ENCODE results near the gene KCNE5.

Gene KCNE5

DNA sequence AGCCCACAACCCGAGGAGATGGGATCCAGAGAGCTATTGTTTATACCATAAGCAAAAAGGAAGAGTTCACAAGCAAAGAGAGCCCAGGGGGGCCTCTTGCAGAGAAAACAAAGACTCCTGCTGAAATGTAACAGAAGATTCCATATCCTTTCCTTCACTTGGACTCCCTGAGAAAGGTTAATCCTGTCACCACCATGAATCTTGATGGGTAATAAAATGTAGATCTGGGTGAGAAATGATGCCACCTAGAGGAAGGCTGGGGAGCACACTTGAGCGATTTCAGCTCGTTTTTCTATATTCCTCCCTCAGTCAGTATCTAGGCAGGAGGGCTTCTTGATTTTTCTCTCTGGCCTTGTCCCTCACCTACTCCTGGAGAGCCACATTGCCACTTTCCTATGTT is 10.2 kb upstream of the KCNE5 start:
- TF ChIP-seq YY1 (IDR thresholded peaks at IDR 0.05; ENCODE audit: insufficient read depth, insufficient read length): no peak
- TF ChIP-seq ZNF274 (IDR thresholded peaks at IDR 0.05; ENCODE audit: low read depth, low read length): no peak
- no peak for TF ChIP-seq SUZ12 (IDR thresholded peaks at IDR 0.05; ENCODE audit: extremely low read depth, insufficient read depth, insufficient read length)

DNA sequence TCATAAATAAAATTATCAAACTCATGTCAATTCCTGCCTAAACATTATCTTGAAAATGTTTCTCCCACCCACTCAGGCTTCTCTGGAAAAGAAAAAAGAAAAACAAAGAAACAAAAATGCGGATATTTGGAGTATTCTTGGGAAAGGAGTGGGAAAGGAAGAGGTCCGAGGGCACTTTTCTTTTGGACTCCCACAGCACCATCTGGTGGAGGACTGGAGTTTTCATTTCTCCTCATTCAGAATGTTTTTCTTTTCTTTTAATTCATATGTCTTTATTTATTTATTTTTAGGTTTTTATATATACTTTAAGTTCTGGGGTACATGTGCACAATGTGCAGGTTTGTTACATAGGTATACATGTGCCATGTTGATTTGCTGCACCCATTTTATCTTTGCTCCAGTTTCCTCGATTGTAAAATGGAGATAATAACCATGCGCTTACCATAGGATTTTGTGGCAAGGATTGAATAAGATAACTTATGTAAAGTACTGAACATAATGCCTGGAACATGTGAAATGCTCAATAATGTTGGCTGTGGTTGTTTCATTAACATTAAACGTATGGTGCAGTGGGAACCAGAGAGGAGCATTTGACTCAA is 8.0 kb upstream of the KCNE5 start:
- Histone ChIP-seq H3K27me3 (ENCODE audit: insufficient read depth, insufficient read length) (no peaks in the 10 kb centered on the region), H3K9me3 (ENCODE audit: insufficient read depth, low read length) (no peaks in the 10 kb centered on the region), H3K36me3 (ENCODE audit: insufficient read depth, insufficient read length, low read length) (no peaks in the 10 kb centered on the region), H3K4me1 (ENCODE audit: insufficient read depth, insufficient read length) (no peaks in the 10 kb centered on the region), H3K4me3 (ENCODE audit: insufficient read length, low read depth) (no peak overlapping the region), H3K9ac (ENCODE audit: insufficient read length, low read depth) (no peak overlapping the region)
- peak; percentile 16 for DNase-seq (ENCODE audit: low read depth, low spot score)
- no peak for TF ChIP-seq SUZ12 (IDR thresholded peaks at IDR 0.05; ENCODE audit: extremely low read depth, insufficient read depth, insufficient read length)
- no peak for TF ChIP-seq YY1 (IDR thresholded peaks at IDR 0.05; ENCODE audit: insufficient read depth, insufficient read length)
- no peak for TF ChIP-seq ZNF274 (IDR thresholded peaks at IDR 0.05; ENCODE audit: low read depth, low read length)

More for the DNA sequence above, 10.2 kb upstream of the KCNE5 start:
- H3K4me3 ChIP-seq (ENCODE audit: insufficient read length, low read depth): no peak overlapping the region
- peak; percentile 9 for DNase-seq (ENCODE audit: low read depth, low spot score)
- no peaks in the 10 kb centered on the region for H3K36me3 ChIP-seq (ENCODE audit: insufficient read depth, insufficient read length, low read length)
- H3K9ac ChIP-seq (ENCODE audit: insufficient read length, low read depth): no peak overlapping the region
- no peaks in the 10 kb centered on the region for H3K4me1 ChIP-seq (ENCODE audit: insufficient read depth, insufficient read length)
- no peaks in the 10 kb centered on the region for H3K9me3 ChIP-seq (ENCODE audit: insufficient read depth, low read length)
- no peaks in the 10 kb centered on the region for H3K27me3 ChIP-seq (ENCODE audit: insufficient read depth, insufficient read length)

DNA sequence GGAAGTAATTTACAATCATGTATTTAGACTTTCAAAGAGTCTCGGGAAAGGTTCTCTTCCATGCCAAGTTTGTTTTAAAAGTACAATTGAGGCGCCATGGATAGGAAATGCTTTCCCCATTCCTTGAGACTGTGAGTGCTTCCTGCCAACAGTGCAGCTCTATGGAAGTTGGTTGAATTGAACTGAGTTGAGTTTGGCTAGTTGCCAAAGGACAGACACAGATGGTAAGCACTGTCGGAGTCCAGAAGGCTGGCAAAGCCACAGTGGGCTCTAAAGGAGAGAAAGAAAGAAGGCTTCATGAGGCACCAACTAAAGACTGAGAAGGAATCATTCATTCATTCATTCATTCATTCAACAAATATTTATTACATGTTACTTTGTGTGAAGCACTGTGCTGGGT is 4.3 kb upstream of the KCNE5 start:
- H3K4me1 ChIP-seq (ENCODE audit: insufficient read depth, insufficient read length): peaks cover 2% of the 10 kb centered on the region
- TF ChIP-seq YY1 (IDR thresholded peaks at IDR 0.05; ENCODE audit: insufficient read depth, insufficient read length) (no peak), ZNF274 (IDR thresholded peaks at IDR 0.05; ENCODE audit: low read depth, low read length) (no peak), SUZ12 (IDR thresholded peaks at IDR 0.05; ENCODE audit: extremely low read depth, insufficient read depth, insufficient read length) (no peak)
- DNase-seq (ENCODE audit: low read depth, low spot score): no peak
- H3K4me3 ChIP-seq (ENCODE audit: insufficient read length, low read depth): no peak overlapping the region
- H3K9me3 ChIP-seq (ENCODE audit: insufficient read depth, low read length): no peaks in the 10 kb centered on the region
- H3K9ac ChIP-seq (ENCODE audit: insufficient read length, low read depth): no peak overlapping the region
- no peaks in the 10 kb centered on the region for H3K36me3 ChIP-seq (ENCODE audit: insufficient read depth, insufficient read length, low read length)
- no peaks in the 10 kb centered on the region for H3K27me3 ChIP-seq (ENCODE audit: insufficient read depth, insufficient read length)

DNA sequence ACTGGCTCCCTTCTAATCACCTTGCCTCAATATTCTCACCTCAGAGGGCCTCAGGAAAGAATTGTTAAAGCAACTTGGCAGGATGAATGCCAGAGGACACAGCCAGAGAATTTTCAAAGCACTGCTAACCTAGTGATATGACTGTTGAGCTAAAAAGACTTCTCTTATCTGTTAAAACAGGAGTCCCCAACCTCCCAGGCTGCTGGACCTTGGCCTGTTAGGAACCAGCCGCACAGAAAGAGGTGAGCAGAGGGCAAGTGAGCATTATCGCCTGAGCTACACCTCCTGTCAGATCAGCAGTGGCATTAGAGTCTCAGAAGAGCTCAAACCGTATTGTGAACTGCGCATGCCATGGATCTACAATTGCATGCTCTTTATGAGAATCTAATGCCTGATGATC is 1.7 kb upstream of the KCNE5 start:
- Histone ChIP-seq H3K36me3 (ENCODE audit: insufficient read depth, insufficient read length, low read length) (no peaks in the 10 kb centered on the region), H3K4me3 (ENCODE audit: insufficient read length, low read depth) (no peak overlapping the region), H3K9me3 (ENCODE audit: insufficient read depth, low read length) (no peaks in the 10 kb centered on the region), H3K9ac (ENCODE audit: insufficient read length, low read depth) (no peak overlapping the region), H3K27me3 (ENCODE audit: insufficient read depth, insufficient read length) (no peaks in the 10 kb centered on the region), H3K4me1 (ENCODE audit: insufficient read depth, insufficient read length) (peaks cover 4% of the 10 kb centered on the region)
- no peak for TF ChIP-seq SUZ12 (IDR thresholded peaks at IDR 0.05; ENCODE audit: extremely low read depth, insufficient read depth, insufficient read length)
- TF ChIP-seq ZNF274 (IDR thresholded peaks at IDR 0.05; ENCODE audit: low read depth, low read length): no peak
- TF ChIP-seq YY1 (IDR thresholded peaks at IDR 0.05; ENCODE audit: insufficient read depth, insufficient read length): no peak
- no peak for DNase-seq (ENCODE audit: low read depth, low spot score)

DNA sequence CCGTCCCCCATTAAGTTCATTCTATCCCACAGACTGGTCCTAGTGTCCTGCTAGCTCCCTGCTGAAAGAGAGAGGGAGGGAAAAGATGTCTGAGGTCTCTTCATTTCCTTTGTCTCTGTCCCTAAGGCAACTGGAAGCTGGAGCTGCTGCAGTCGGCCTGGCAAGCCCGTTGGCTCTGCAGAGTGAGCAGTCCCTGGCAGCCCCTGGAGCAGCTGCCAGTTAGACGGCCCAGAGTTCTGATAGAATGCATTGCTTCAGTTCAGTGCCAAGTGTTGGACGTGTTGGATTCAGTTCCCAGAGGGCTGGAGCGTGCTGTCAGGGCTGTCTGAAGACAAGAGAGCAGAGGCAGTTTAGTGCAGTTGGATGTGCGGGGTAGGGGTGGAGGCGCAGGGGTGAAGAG is 975 bp downstream of the KCNE5 start:
- no peak overlapping the region for H3K4me3 ChIP-seq (ENCODE audit: insufficient read length, low read depth)
- no peak for DNase-seq (ENCODE audit: low read depth, low spot score)

DNA sequence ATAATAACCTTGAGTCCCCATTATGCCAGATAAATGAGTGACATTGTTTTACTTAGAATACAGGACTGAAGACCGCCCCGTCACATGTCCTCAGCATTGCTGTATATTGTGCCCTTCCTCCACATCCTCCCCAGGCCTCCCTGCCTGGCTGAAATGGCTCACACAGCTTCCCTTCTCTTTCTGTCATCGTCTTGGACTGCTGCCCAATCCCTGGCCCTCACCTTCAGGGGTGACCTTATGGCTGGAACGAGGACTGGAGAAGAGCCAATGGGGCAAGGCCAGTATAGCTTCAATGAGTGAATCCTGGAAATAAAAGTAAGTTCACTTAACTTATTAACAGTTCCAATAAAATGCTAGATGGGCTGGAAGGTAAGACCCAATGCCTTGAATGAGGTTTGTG is 2.7 kb downstream of the KCNE5 start:
- no peak for DNase-seq (ENCODE audit: low read depth, low spot score)
- H3K36me3 ChIP-seq (ENCODE audit: insufficient read depth, insufficient read length, low read length): no peaks in the 10 kb centered on the region
- H3K9ac ChIP-seq (ENCODE audit: insufficient read length, low read depth): no peak overlapping the region
- no peak for TF ChIP-seq YY1 (IDR thresholded peaks at IDR 0.05; ENCODE audit: insufficient read depth, insufficient read length)
- TF ChIP-seq ZNF274 (IDR thresholded peaks at IDR 0.05; ENCODE audit: low read depth, low read length): no peak
- TF ChIP-seq SUZ12 (IDR thresholded peaks at IDR 0.05; ENCODE audit: extremely low read depth, insufficient read depth, insufficient read length): no peak
- H3K4me3 ChIP-seq (ENCODE audit: insufficient read length, low read depth): no peak overlapping the region
- no peaks in the 10 kb centered on the region for H3K27me3 ChIP-seq (ENCODE audit: insufficient read depth, insufficient read length)
- H3K4me1 ChIP-seq (ENCODE audit: insufficient read depth, insufficient read length): peaks cover 4% of the 10 kb centered on the region
- H3K9me3 ChIP-seq (ENCODE audit: insufficient read depth, low read length): no peaks in the 10 kb centered on the region

More for the DNA sequence above, 975 bp downstream of the KCNE5 start:
- TF ChIP-seq YY1 (IDR thresholded peaks at IDR 0.05; ENCODE audit: insufficient read depth, insufficient read length) (no peak), ZNF274 (IDR thresholded peaks at IDR 0.05; ENCODE audit: low read depth, low read length) (no peak), SUZ12 (IDR thresholded peaks at IDR 0.05; ENCODE audit: extremely low read depth, insufficient read depth, insufficient read length) (no peak)
- no peak overlapping the region for H3K9ac ChIP-seq (ENCODE audit: insufficient read length, low read depth)
- H3K9me3 ChIP-seq (ENCODE audit: insufficient read depth, low read length): no peaks in the 10 kb centered on the region
- peaks cover 4% of the 10 kb centered on the region for H3K4me1 ChIP-seq (ENCODE audit: insufficient read depth, insufficient read length)
- H3K27me3 ChIP-seq (ENCODE audit: insufficient read depth, insufficient read length): no peaks in the 10 kb centered on the region
- no peaks in the 10 kb centered on the region for H3K36me3 ChIP-seq (ENCODE audit: insufficient read depth, insufficient read length, low read length)

DNA sequence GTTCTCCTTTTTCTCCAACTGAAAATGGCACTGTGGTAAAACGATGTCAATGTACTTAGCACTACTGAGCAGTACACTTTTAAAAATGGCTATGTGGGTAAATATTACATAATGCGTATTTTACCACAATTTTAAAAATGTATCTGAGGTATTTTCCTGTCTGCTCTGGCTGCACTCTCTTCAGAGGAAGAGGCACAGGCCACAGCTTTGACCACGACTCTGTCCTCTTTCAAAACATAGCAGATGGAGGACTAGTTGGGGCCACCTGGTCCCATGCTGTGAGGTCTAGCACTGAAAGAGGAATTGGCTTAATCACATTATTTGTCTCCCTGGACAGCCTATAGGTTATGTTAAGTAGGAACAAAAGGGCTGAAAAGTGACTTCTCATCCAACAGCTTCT is 5.2 kb downstream of the KCNE5 start:
- Histone ChIP-seq H3K9ac (ENCODE audit: insufficient read length, low read depth) (no peak overlapping the region), H3K27me3 (ENCODE audit: insufficient read depth, insufficient read length) (no peaks in the 10 kb centered on the region), H3K4me1 (ENCODE audit: insufficient read depth, insufficient read length) (peaks cover 4% of the 10 kb centered on the region), H3K9me3 (ENCODE audit: insufficient read depth, low read length) (no peaks in the 10 kb centered on the region), H3K4me3 (ENCODE audit: insufficient read length, low read depth) (no peak overlapping the region), H3K36me3 (ENCODE audit: insufficient read depth, insufficient read length, low read length) (no peaks in the 10 kb centered on the region)
- no peak for TF ChIP-seq SUZ12 (IDR thresholded peaks at IDR 0.05; ENCODE audit: extremely low read depth, insufficient read depth, insufficient read length)
- TF ChIP-seq YY1 (IDR thresholded peaks at IDR 0.05; ENCODE audit: insufficient read depth, insufficient read length): no peak
- no peak for TF ChIP-seq ZNF274 (IDR thresholded peaks at IDR 0.05; ENCODE audit: low read depth, low read length)
- DNase-seq (ENCODE audit: low read depth, low spot score): no peak

Measured in NT2/D1 (cell line).